Neuron (in vitro differentiated cells): ENCODE results near the gene HMCN2.
"Not testable (repeated sequence)": the region's sequence is repeated elsewhere in the genome, so short reads cannot be mapped to it uniquely, and the experiment has no call there.

Experiments
- H2AFZ ChIP-seq: one replicate; pipeline ENCODE4 v1.6.1; 2013; ENCODE audit warnings: low read depth, mild to moderate bottlenecking, inconsistent platforms, low read length, moderate library complexity
- H3K27me3 ChIP-seq: one replicate; pipeline ENCODE4 v1.6.1; 2013; ENCODE audit warnings: low read length; ENCODE audit not compliant: insufficient read depth
- H3K36me3 ChIP-seq: one replicate; pipeline ENCODE4 v1.6.1; 2013; ENCODE audit warnings: low read length; ENCODE audit not compliant: insufficient read depth
- H3K4me1 ChIP-seq: one replicate; pipeline ENCODE4 v1.6.1; 2013; ENCODE audit warnings: low read length; ENCODE audit not compliant: insufficient read depth
- H3K4me3 ChIP-seq: 2 replicates; pipeline ENCODE4 v1.5.1; 2013; ENCODE audit warnings: mild to moderate bottlenecking, low read length, moderate library complexity
- H3K9me3 ChIP-seq: one replicate; pipeline ENCODE4 v1.6.1; 2013; ENCODE audit warnings: low read length

The HMCN2 gene

GRCh38 chr9:130332384-130332926, 66.9 kb downstream of the HMCN2 start:
- H3K27me3 ChIP-seq, result peaks cover 24% of the 10 kb centered on the region
- no peak overlapping the region for H3K4me3 ChIP-seq
- H3K36me3 ChIP-seq, result no peaks in the 10 kb centered on the region
- no peaks in the 10 kb centered on the region for H3K9me3 ChIP-seq
- H2AFZ ChIP-seq, result no peak overlapping the region
- no peaks in the 10 kb centered on the region for H3K4me1 ChIP-seq

GRCh38 chr9:130333041-130333711, 67.6 kb downstream of the HMCN2 start:
- H2AFZ ChIP-seq, result no peak overlapping the region

GRCh38 chr9:130333712-130334062, 68.1 kb downstream of the HMCN2 start:
- Histone ChIP-seq H2AFZ (no peak overlapping the region), H3K9me3 (no peaks in the 10 kb centered on the region), H3K4me1 (no peaks in the 10 kb centered on the region), H3K4me3 (no peak overlapping the region), H3K36me3 (no peaks in the 10 kb centered on the region), H3K27me3 (peaks cover 16% of the 10 kb centered on the region)

More at GRCh38 chr9:130333041-130333711, 67.6 kb downstream of the HMCN2 start:
- no peaks in the 10 kb centered on the region for H3K9me3 ChIP-seq
- H3K27me3 ChIP-seq, result peaks cover 20% of the 10 kb centered on the region
- no peaks in the 10 kb centered on the region for H3K36me3 ChIP-seq
- H3K4me3 ChIP-seq, result no peak overlapping the region
- no peaks in the 10 kb centered on the region for H3K4me1 ChIP-seq

DNA sequence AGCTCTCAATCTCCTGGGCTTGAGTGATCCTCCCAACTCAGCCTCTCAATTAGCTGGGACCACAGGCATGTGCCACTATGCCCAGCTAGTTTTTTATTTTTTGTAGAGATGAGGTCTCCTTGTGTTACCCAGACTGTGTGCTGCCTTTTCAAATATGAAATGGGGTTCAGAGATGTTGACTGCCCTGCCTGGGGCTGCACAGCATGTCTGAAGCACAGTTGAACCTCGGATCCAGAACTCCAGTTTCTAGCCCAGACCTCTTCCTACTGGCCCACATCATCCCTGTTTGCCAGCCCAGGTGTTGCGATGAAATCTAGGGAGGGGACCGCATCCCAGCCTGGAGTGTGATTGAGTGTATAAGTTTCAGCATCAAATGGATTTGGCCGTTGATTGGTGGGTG, 69.4 kb downstream of the HMCN2 start:
- Histone ChIP-seq H3K4me3 (no peak overlapping the region), H3K36me3 (no peaks in the 10 kb centered on the region), H3K4me1 (no peaks in the 10 kb centered on the region), H2AFZ (no peak overlapping the region), H3K9me3 (no peaks in the 10 kb centered on the region), H3K27me3 (peaks cover 11% of the 10 kb centered on the region)

DNA sequence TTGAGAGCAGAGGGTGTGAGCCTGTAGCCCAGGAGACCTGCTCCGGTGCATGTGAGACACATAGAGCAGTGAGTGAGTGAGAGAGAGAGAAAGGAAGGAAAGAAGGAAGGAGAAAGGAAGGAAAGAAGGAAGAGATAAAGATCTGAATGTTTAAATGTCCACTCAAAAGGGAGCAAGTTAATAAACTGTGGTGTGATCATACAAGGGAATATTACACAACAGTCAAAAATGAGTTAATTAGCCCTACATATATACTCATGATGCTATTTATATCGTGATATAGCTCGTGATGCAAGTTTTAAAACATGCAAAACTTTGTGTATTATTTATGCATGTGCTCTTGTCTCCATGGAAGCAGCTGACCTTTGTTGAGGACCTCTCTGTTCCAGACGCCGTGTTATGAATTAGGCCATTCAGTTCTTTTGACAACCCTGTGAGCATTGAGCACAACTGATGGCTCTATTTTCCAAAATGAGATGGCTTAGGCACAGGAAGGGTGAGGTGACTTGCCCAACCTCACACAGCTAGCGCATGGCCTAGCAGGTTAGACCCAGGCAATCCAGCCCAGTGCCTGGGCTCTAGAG, 70.6 kb downstream of the HMCN2 start:
- no peaks in the 10 kb centered on the region for H3K36me3 ChIP-seq
- no peaks in the 10 kb centered on the region for H3K4me1 ChIP-seq
- H3K4me3 ChIP-seq, result no peak overlapping the region
- no peak overlapping the region for H2AFZ ChIP-seq
- peaks cover 8% of the 10 kb centered on the region for H3K27me3 ChIP-seq
- H3K9me3 ChIP-seq, result no peaks in the 10 kb centered on the region

DNA sequence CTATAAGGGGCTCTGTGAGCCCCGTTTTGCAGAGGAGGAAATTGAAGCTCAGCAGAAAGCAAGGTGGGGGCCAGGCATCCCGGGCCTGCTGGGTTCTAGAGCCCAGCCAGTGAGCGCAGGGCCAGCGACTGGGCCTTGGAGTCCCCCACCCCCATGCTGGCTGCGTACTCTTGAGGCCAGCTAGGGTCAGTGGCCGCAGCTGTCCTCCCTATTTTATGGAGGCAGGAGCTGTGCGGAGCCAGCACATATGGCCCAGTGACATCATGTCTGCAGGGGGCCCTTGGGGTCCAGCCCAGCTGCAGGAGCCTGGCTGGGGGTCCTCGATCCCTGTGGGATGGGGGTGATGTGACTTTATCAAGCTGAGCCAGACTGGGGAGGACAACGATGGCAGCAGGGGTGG, 71.3 kb downstream of the HMCN2 start:
- Histone ChIP-seq H3K4me3 (no peak overlapping the region), H3K27me3 (peaks cover 6% of the 10 kb centered on the region), H3K36me3 (no peaks in the 10 kb centered on the region), H2AFZ (no peak overlapping the region), H3K4me1 (no peaks in the 10 kb centered on the region), H3K9me3 (no peaks in the 10 kb centered on the region)

GRCh38 chr9:130337318-130337717, 71.8 kb downstream of the HMCN2 start:
- Histone ChIP-seq H3K4me3 (no peak overlapping the region), H3K9me3 (no peaks in the 10 kb centered on the region), H3K4me1 (no peaks in the 10 kb centered on the region), H3K27me3 (peaks cover 2% of the 10 kb centered on the region), H3K36me3 (no peaks in the 10 kb centered on the region), H2AFZ (no peak overlapping the region)

DNA sequence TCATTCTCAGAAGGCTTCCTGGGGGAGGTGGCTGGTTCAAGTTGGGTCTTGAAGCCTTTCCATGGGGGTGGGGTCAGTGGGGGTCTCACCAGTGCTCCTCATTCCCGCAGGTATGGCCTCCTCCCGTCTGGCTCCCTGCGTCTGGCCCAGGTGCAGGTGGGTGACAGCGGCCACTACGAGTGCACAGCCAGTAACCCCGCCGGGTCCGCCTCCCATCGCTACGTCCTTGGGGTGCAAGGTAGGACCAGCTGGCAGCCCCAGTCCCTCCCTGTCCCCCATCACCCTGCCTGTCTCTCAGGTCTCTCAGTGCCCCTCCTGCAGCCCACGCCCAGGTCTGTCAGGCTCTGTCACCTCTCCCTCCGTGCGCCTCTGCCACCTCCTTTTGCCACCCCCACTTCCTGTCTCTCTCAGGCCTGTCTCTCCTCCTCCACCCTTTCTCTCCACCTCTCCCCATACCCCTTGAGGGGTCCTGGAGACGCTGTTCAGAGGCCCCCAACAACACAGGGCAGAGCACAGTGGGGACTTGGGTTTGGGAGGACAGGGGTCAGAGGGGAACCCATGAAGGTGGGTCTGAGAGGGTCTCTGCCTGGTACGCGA, 72.3 kb downstream of the HMCN2 start:
- H3K4me3 ChIP-seq, result no peak overlapping the region
- no peaks in the 10 kb centered on the region for H3K9me3 ChIP-seq
- no peaks in the 10 kb centered on the region for H3K27me3 ChIP-seq

GRCh38 chr9:130338891-130339290, 73.3 kb downstream of the HMCN2 start:
- H3K36me3 ChIP-seq, H3K9me3 ChIP-seq, H3K4me3 ChIP-seq, H2AFZ ChIP-seq, H3K4me1 ChIP-seq, H3K27me3 ChIP-seq: not testable (repeated sequence)

More for the DNA sequence above, 72.3 kb downstream of the HMCN2 start:
- no peaks in the 10 kb centered on the region for H3K4me1 ChIP-seq
- no peaks in the 10 kb centered on the region for H3K36me3 ChIP-seq
- H2AFZ ChIP-seq, result no peak overlapping the region

DNA sequence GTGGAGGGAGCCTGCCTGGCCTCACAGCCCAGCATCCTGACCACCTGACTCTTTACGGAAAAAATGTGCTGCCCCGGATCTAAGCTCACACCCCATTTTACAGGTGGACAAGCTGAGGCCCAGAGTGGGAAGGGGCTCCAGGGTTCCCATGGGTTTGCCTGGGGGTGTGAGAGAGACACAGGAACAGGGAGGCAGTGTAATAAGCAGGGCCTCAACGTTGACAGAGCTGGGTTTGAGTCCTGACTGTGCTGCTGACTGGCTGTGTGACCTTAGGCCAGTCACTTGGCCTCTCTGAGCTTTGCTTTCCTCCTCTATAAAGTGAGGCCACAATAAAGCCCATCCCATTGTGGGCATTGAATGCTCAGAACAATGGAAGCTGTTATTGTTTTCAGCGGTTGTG, 73.7 kb downstream of the HMCN2 start:
- H3K4me3 ChIP-seq, result no peak overlapping the region

GRCh38 chr9:130340011-130340410, 74.5 kb downstream of the HMCN2 start:
- Histone ChIP-seq H2AFZ (no peak overlapping the region), H3K4me1 (no peaks in the 10 kb centered on the region), H3K36me3 (no peaks in the 10 kb centered on the region), H3K27me3 (no peaks in the 10 kb centered on the region), H3K4me3 (no peak overlapping the region), H3K9me3 (no peaks in the 10 kb centered on the region)

More for the DNA sequence above, 73.7 kb downstream of the HMCN2 start:
- Histone ChIP-seq H2AFZ (no peak overlapping the region), H3K9me3 (no peaks in the 10 kb centered on the region), H3K4me1 (no peaks in the 10 kb centered on the region), H3K27me3 (no peaks in the 10 kb centered on the region), H3K36me3 (no peaks in the 10 kb centered on the region)

DNA sequence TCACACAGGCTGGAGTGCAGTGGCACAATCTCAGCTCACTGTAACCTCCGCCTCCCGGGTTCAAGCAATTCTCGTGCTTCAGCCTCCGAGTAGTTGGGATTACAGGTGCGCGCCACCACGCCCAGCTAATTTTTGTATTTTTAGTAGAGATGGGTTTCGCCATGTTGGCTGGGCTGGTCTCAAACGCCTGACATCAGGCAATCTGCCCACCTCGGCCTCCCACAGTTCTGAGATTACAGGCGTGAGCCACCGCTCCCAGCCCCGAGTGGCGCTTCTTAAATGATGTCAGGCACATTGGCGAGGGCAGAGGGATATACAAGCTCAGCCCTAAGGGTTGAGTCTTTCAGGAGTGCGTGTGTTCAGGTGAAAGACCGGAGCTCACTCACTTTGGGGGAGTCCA, 75.0 kb downstream of the HMCN2 start:
- not testable (repeated sequence) for H3K36me3 ChIP-seq, H3K4me1 ChIP-seq

DNA sequence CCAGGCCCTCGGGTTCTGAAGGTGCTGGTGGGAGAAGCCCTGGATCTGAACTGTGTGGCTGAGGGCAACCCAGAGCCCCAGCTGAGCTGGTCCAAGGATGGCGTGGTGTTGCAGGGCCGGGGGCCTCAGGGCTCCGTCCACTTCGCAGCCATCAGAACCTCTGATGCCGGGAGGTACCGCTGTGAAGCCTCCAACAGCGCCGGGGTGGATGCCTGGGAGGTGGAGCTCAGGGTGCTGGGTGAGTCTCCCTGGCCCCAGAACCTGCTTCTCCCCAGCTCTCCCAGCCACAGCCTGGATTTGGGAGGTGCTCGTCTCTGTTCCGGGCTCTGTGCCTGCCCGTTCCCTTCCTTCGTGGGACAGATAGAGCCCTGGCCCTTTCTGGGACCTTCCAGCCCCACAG, 75.6 kb downstream of the HMCN2 start:
- Histone ChIP-seq H3K27me3 (no peaks in the 10 kb centered on the region), H3K9me3 (no peaks in the 10 kb centered on the region), H2AFZ (no peak overlapping the region), H3K4me1 (peaks cover 9% of the 10 kb centered on the region), H3K36me3 (no peaks in the 10 kb centered on the region), H3K4me3 (no peak overlapping the region)

More for the DNA sequence above, 75.0 kb downstream of the HMCN2 start:
- H3K27me3 ChIP-seq, H3K9me3 ChIP-seq, H2AFZ ChIP-seq, H3K4me3 ChIP-seq: not testable (repeated sequence)
